CD14-positive monocyte (primary cell): ENCODE data around the gene DYNC1LI2. TPM values are rescaled to one million over a fixed set of nuclear protein-coding genes. Genes with fewer than 3 reads are reported as not detected.

ENCODE experiments used
- DNase-seq, 3 donors: peaks; one replicate each; pipeline ENCODE4 v3.0.0-alpha.2; 2011 to 2022
- H2AFZ ChIP-seq: 2 replicates; pipeline ENCODE4 v1.6.0; 2012; ENCODE audit warnings: mild to moderate bottlenecking, low read depth, low read length, inconsistent platforms; ENCODE audit not compliant: insufficient read depth, poor library complexity, severe bottlenecking
- H3K27ac ChIP-seq, 2 donors: 1 replicate in 1 of 2; 2 replicates in 1 of 2; pipeline ENCODE4 v1.5.1; 2012 to 2013; ENCODE audit warnings: low read length in 2 of 2, control low read depth in 1 of 2, inconsistent platforms in 1 of 2, low read depth in 1 of 2, mild to moderate bottlenecking in 1 of 2
- H3K27me3 ChIP-seq, 2 donors: one replicate each; pipeline versions ENCODE4 v1.6.0 to v1.6.1; 2011 to 2013; ENCODE audit warnings: low read length in 2 of 2; ENCODE audit not compliant: control insufficient read depth in 2 of 2, insufficient read depth in 2 of 2
- H3K36me3 ChIP-seq, 2 donors: replicated peaks in 1 of 2; 1 replicate in 1 of 2; 2 replicates in 1 of 2; pipeline versions ENCODE4 v1.5.1 to v1.6.1; 2012 to 2013; ENCODE audit warnings: low read length in 2 of 2, control low read depth in 1 of 2, inconsistent platforms in 1 of 2, mild to moderate bottlenecking in 1 of 2; ENCODE audit not compliant: insufficient read depth in 2 of 2, control insufficient read depth in 1 of 2
- H3K4me1 ChIP-seq, 2 donors: 1 replicate in 1 of 2; 2 replicates in 1 of 2; pipeline versions ENCODE4 v1.5.1 to v1.6.1; 2012 to 2013; ENCODE audit warnings: low read length in 2 of 2, control low read depth in 1 of 2, inconsistent platforms in 1 of 2, mild to moderate bottlenecking in 1 of 2, moderate library complexity in 1 of 2; ENCODE audit not compliant: insufficient read depth in 2 of 2, control insufficient read depth in 1 of 2
- H3K4me2 ChIP-seq: replicated peaks from 2 replicates; pipeline ENCODE3; 2012; ENCODE audit warnings: low read length, moderate library complexity, mild to moderate bottlenecking; ENCODE audit not compliant: poor library complexity, severe bottlenecking; ENCODE audit errors: extremely low read depth
- H3K4me3 ChIP-seq, 3 experiments: fragments of 200-600 bp in 1 of 3; sonication (generic) in 1 of 3; replicated peaks in 1 of 3; 1 replicate in 2 of 3; 2 replicates in 1 of 3; pipeline ENCODE4 v1.5.1; 2011 to 2013; ENCODE audit warnings: low read length in 3 of 3, mild to moderate bottlenecking in 3 of 3, control low read depth in 2 of 3, low read depth in 2 of 3, inconsistent platforms in 1 of 3, moderate library complexity in 1 of 3
- H3K79me2 ChIP-seq: 2 replicates; pipeline ENCODE4 v1.6.0; 2012; ENCODE audit warnings: mild to moderate bottlenecking, control low read depth, inconsistent platforms, low read length, moderate library complexity; ENCODE audit not compliant: insufficient read depth
- H3K9ac ChIP-seq: 2 replicates; pipeline ENCODE4 v1.6.0; 2017; ENCODE audit warnings: low read length, mild to moderate bottlenecking; ENCODE audit not compliant: insufficient read depth, poor library complexity, severe bottlenecking
- H3K9me3 ChIP-seq, 2 donors: replicated peaks in 1 of 2; 1 replicate in 1 of 2; 2 replicates in 1 of 2; pipeline versions ENCODE4 v1.5.1 to v1.6.1; 2012 to 2013; ENCODE audit warnings: low read length in 2 of 2, control low read depth in 1 of 2; ENCODE audit not compliant: control insufficient read depth in 1 of 2, insufficient read depth in 1 of 2
- H4K20me1 ChIP-seq: 2 replicates; pipeline ENCODE4 v1.6.0; 2012; ENCODE audit warnings: mild to moderate bottlenecking, low read length, control low read depth, moderate library complexity; ENCODE audit not compliant: insufficient read depth
- H3K27ac Mint-ChIP-seq, 7 donors: one replicate each; pipeline ENCODE4 v1.8.0; 2020; ENCODE audit warnings: mild to moderate bottlenecking in 7 of 7, mixed read lengths in 7 of 7, moderate library complexity in 6 of 7, inconsistent platforms in 2 of 7
- H3K27me3 Mint-ChIP-seq, 3 donors: one replicate each; pipeline ENCODE4 v1.8.0; 2021 to 2022; ENCODE audit warnings: low read depth in 3 of 3, mild to moderate bottlenecking in 3 of 3, mixed read lengths in 3 of 3, moderate library complexity in 3 of 3, inconsistent platforms in 1 of 3
- H3K36me3 Mint-ChIP-seq, 2 donors: one replicate each; pipeline ENCODE4 v1.8.0; 2020; ENCODE audit warnings: mixed read lengths in 2 of 2, inconsistent platforms in 1 of 2, mild to moderate bottlenecking in 1 of 2
- H3K4me1 Mint-ChIP-seq: one replicate; pipeline ENCODE4 v1.8.0; 2020; ENCODE audit warnings: mild to moderate bottlenecking, mixed read lengths
- H3K4me3 Mint-ChIP-seq, 2 donors: one replicate each; pipeline ENCODE4 v1.8.0; 2020; ENCODE audit warnings: mild to moderate bottlenecking in 2 of 2, mixed read lengths in 2 of 2, moderate library complexity in 1 of 2
- H3K9me3 Mint-ChIP-seq, 7 donors: one replicate each; pipeline ENCODE4 v1.8.0; 2020 to 2022; ENCODE audit warnings: mixed read lengths in 7 of 7, mild to moderate bottlenecking in 6 of 7, moderate library complexity in 6 of 7, inconsistent platforms in 2 of 7
- CTCF ChIP-seq: fragments of 200-600 bp; IDR thresholded peaks from one replicate; pipeline ENCODE4 v1.8.0; 2022; ENCODE audit warnings: antibody characterized with exemption, mild to moderate bottlenecking
- WGBS: methylation state at CpG from one replicate; pipeline ENCODE4 v1.1.5; 2013; ENCODE audit warnings: missing lambda C conversion rate; ENCODE audit not compliant: insufficient coverage; 5-methylcytosine and 5-hydroxymethylcytosine counted together
- intact Hi-C, 2 donors: fragments of 100-400 bp; cut with micrococcal nuclease; formaldehyde crosslinking; loops; one replicate each; pipeline versions ENCODE4 v1.15.0 to v1.15.1; 2023
- polyA plus RNA-seq, 3 donors: library from polyadenylated mRNA; depleted of rRNA in 1 of 3; unstranded in 2 of 3; stranded (reverse) in 1 of 3; fragments of 300-500 nt in 2 of 3; fragments of >200 nt in 1 of 3; fragmentation: Illumina TruSeq in 2 of 3; gene quantifications; 1 replicate in 2 of 3; 2 replicates in 1 of 3; pipeline ENCODE4 v1.2.3, GENCODE V29; 2012 to 2021

DYNC1LI2 gene
- polyA plus RNA-seq, 3 donors: 14.9 to 125 (median 23.9) TPM

- WGBS: no CpG with 5 or more reads among the region's 3 CpGs
- Mint-ChIP-seq H3K27me3 (no peaks in the 10 kb centered on the region), H3K9me3 (no peaks in the 10 kb centered on the region), H3K36me3 (peaks cover 83 to 94% of the 10 kb centered on the region in 2 donors), H3K4me3 (no peak overlapping the region), H3K27ac (peak overlapping the region; percentile 2 to 51 (median 30)), H3K4me1 (peaks cover 11% of the 10 kb centered on the region)
- Histone ChIP-seq H3K4me2 (no peak overlapping the region), H4K20me1 (peaks cover 54% of the 10 kb centered on the region), H3K36me3 (peaks cover 86 to 95% of the 10 kb centered on the region in 2 donors), H3K4me1 (peaks cover 4% of the 10 kb centered on the region in 2 donors), H2AFZ (no peak overlapping the region), H3K27ac (peak overlapping the region in 1 of 2 donors; percentile 51), H3K79me2 (peaks cover 5% of the 10 kb centered on the region), H3K4me3 (no peak overlapping the region), H3K9me3 (no peaks in the 10 kb centered on the region), H3K9ac (no peak overlapping the region), H3K27me3 (no peaks in the 10 kb centered on the region)
- DNase-seq: peak; percentile 41 to 75 (median 52)
- intact Hi-C loops: loop anchor here (10.0 kb wide), 1 partner anchor 137 kb away; no protein-coding TSS in a partner anchor
- TF ChIP-seq CTCF: peak; percentile 76
Measured at GRCh38 chr16:66728117-66728787, 23.2 kb downstream of the DYNC1LI2 start.

GRCh38 chr16:66720766-66721165 is 30.6 kb downstream of the DYNC1LI2 start:
- Mint-ChIP-seq H3K4me3 (no peak overlapping the region), H3K27ac (peak overlapping the region in 1 of 7 donors; percentile 19), H3K9me3 (no peaks in the 10 kb centered on the region), H3K36me3 (peaks cover 51 to 73% of the 10 kb centered on the region in 2 donors), H3K4me1 (peaks cover 4% of the 10 kb centered on the region), H3K27me3 (peaks cover 0 to 2% (median 0%) of the 10 kb centered on the region in 3 donors)
- Histone ChIP-seq H3K9me3 (no peaks in the 10 kb centered on the region), H3K79me2 (no peaks in the 10 kb centered on the region), H3K36me3 (peaks cover 48 to 76% of the 10 kb centered on the region in 2 donors), H3K4me2 (no peak overlapping the region), H3K27ac (no peak overlapping the region), H4K20me1 (peaks cover 15% of the 10 kb centered on the region), H3K27me3 (no peaks in the 10 kb centered on the region), H3K4me1 (no peaks in the 10 kb centered on the region), H3K9ac (no peak overlapping the region), H2AFZ (no peak overlapping the region), H3K4me3 (no peak overlapping the region)
- no peak for DNase-seq
- 100% methylated on average over 1 of the region's 3 CpGs for WGBS
- no peak for TF ChIP-seq CTCF
- intact Hi-C loops: loop anchor here (10.0 kb wide), 1 partner anchor 144 kb away; no protein-coding TSS in a partner anchor
